Left ventricle myocardium inferior (tissue), 1 donor: ENCODE data around the gene BCKDK. TPM values are rescaled to one million over a fixed set of nuclear protein-coding genes. Genes with fewer than 3 reads are reported as not detected.

Experiments used
- DNase-seq: peaks from one replicate; pipeline ENCODE4 v3.0.0-alpha.2; 2020
- H3K27ac ChIP-seq: fragments of 200-600 bp; replicated peaks from 2 replicates; pipeline ENCODE4 v1.8.0; 2021
- H3K27me3 ChIP-seq: fragments of 200-600 bp; 2 replicates; pipeline ENCODE4 v1.8.0; 2021; ENCODE audit warnings: low read depth
- H3K36me3 ChIP-seq: fragments of 200-600 bp; 2 replicates; pipeline ENCODE4 v1.8.0; 2021
- H3K4me1 ChIP-seq: fragments of 200-600 bp; 2 replicates; pipeline ENCODE4 v1.8.0; 2021
- H3K4me3 ChIP-seq: fragments of 200-600 bp; 2 replicates; pipeline ENCODE4 v1.8.0; 2021; ENCODE audit warnings: mild to moderate bottlenecking, moderate library complexity
- H3K9me3 ChIP-seq: fragments of 200-600 bp; replicated peaks from 2 replicates; pipeline ENCODE4 v1.8.0; 2021
- CTCF ChIP-seq: fragments of 200-600 bp; IDR thresholded peaks from 2 replicates; pipeline ENCODE4 v1.8.0; 2021; ENCODE audit warnings: antibody characterized with exemption, mild to moderate bottlenecking, borderline replicate concordance
- intact Hi-C: fragments of 100-400 bp; cut with micrococcal nuclease; formaldehyde crosslinking; loops from one replicate; pipeline ENCODE4 v1.11.0; 2022
- total RNA-seq: library from RNA; stranded (reverse); fragmentation: NEBNext Ultra II Directional; extraction: Animal tissue kit (Norgen Biotek cat#: 25700); gene quantifications from one replicate; pipeline ENCODE4 v1.2.1, GENCODE V29; 2021
- donor health status: DM: no; HTN: yes; CAD: no; lungs with severe emphysema.

Gene BCKDK
- total RNA-seq, 1 donor from 2014 or later = 75.9 TPM

GRCh38 chr16:31081428-31082351, 26.5 kb upstream of the BCKDK start:
- Histone ChIP-seq H3K9me3 (no peaks in the 10 kb centered on the region), H3K36me3 (peaks cover 88% of the 10 kb centered on the region), H3K27me3 (no peaks in the 10 kb centered on the region), H3K4me1 (peaks cover 20% of the 10 kb centered on the region), H3K4me3 (no peak overlapping the region), H3K27ac (no peak overlapping the region)
- no peak for DNase-seq
- no peak for TF ChIP-seq CTCF
- intact Hi-C loops = no loop called here

- no peaks in the 10 kb centered on the region for H3K9me3 ChIP-seq
- TF ChIP-seq CTCF = no peak
- DNase-seq = no peak
- peaks cover 20% of the 10 kb centered on the region for H3K4me1 ChIP-seq
- H3K4me3 ChIP-seq = no peak overlapping the region
- H3K27me3 ChIP-seq = no peaks in the 10 kb centered on the region
- intact Hi-C loops = no loop called here
- peaks cover 88% of the 10 kb centered on the region for H3K36me3 ChIP-seq
- no peak overlapping the region for H3K27ac ChIP-seq
Observed at GRCh38 chr16:31082368-31083045, 25.7 kb upstream of the BCKDK start.

- TF ChIP-seq CTCF = no peak
- Histone ChIP-seq H3K27me3 (no peaks in the 10 kb centered on the region), H3K4me3 (no peak overlapping the region), H3K9me3 (no peaks in the 10 kb centered on the region), H3K36me3 (peaks cover 83% of the 10 kb centered on the region), H3K4me1 (peaks cover 20% of the 10 kb centered on the region), H3K27ac (no peak overlapping the region)
- DNase-seq = no peak
- intact Hi-C loops = no loop called here
Observed at GRCh38 chr16:31083081-31083480, 25.1 kb upstream of the BCKDK start.

- no peak for TF ChIP-seq CTCF
- H3K4me1 ChIP-seq = peaks cover 20% of the 10 kb centered on the region
- no peaks in the 10 kb centered on the region for H3K9me3 ChIP-seq
- H3K36me3 ChIP-seq = peaks cover 81% of the 10 kb centered on the region
- intact Hi-C loops = no loop called here
- DNase-seq = no peak
- no peak overlapping the region for H3K27ac ChIP-seq
- no peaks in the 10 kb centered on the region for H3K27me3 ChIP-seq
- H3K4me3 ChIP-seq = no peak overlapping the region
Observed at GRCh38 chr16:31083556-31083955, 24.6 kb upstream of the BCKDK start.

- DNase-seq = no peak
- no peak overlapping the region for H3K4me3 ChIP-seq
- H3K4me1 ChIP-seq = peaks cover 20% of the 10 kb centered on the region
- TF ChIP-seq CTCF = no peak
- intact Hi-C loops = no loop called here
- no peak overlapping the region for H3K27ac ChIP-seq
- H3K9me3 ChIP-seq = no peaks in the 10 kb centered on the region
- peaks cover 81% of the 10 kb centered on the region for H3K36me3 ChIP-seq
- H3K27me3 ChIP-seq = no peaks in the 10 kb centered on the region
Observed at GRCh38 chr16:31083981-31084380, 24.2 kb upstream of the BCKDK start.
